ENCODE results near the gene CCDC154.

Gene CCDC154

DNA sequence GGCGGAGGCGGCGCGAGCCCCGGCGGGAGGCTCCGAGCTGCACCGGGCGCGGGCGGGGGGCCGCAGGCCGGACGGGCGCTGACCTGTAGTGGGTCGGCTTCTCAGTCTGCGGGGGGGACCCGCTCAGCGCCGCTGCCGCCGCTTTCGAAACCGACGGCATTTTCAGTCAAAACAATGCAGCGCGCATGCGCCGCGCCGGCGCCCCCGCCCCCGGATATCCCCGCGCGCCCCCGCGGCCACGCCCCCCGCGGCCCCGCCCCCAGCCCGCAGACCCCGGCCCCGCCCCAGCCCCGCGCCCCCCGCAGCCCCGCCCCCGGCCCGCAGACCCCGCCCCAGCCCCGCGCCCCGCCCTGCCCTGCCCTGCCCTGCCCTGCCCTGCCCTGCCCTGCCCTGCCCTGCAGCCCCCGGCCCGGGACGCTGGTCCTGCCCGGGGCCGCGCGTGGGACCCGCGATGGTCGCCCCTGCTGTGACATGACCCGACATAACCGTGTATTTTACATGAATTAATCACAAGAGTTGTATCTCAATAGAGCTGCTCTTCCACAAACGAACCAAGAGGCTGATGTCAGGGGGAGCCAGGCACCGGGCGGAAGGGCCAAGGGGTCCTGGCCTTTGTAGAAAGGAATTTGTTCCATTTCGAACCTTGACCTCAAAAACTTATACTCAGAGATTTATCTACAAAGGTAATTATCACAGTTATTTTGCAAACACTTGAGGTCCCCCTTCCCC is 29.7 kb downstream of the CCDC154 start, which contains the start of gene UNKL:
UNKL (minus strand) TSS at position 173 of the 729 bp plus-strand sequence; CDS start at position 160, 13 bp downstream.
- peak; percentile 77 for DNase-seq

DNA sequence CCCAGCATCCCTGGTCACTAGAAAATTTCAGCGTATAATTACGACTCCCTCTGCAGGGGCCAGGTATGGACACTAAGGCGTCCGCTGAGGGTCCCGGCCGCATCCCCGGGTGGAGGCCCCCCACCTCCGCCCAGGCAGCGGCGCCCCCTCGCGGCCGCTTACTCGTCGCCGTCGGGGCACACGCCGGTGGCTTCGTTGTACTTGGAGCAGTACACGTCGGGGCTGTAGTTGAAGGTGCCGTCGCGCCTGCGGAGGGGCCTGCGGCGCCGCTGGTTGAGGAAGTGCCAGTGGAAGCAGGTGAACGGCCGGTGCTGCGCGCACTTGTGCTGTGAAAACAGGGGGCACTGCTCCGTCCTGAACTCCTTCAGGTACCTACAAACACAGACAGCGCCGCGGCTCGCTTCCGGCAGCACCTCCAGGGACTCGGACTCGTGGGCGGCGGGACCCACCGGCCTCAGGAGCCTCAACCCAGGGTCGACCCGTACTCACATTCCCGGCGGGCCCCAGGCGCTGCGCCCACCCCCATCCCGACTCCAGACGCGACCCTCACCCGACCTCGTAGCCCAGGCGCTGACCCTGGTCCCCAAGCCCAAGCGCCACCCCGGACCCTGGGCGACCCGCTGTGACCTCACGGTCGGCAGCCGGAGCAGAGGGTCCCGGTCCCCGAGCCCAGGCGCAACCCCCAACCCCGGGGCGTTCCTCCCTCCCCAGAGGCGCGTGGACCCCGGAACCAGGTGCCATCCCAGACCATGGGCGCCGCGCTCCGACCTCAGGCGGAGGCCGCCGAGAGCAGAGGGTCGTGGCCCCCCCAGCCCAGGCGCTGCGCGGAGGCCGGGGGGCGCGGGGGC is 30.4 kb downstream of the CCDC154 start:
- peak; percentile 80 for DNase-seq

DNA sequence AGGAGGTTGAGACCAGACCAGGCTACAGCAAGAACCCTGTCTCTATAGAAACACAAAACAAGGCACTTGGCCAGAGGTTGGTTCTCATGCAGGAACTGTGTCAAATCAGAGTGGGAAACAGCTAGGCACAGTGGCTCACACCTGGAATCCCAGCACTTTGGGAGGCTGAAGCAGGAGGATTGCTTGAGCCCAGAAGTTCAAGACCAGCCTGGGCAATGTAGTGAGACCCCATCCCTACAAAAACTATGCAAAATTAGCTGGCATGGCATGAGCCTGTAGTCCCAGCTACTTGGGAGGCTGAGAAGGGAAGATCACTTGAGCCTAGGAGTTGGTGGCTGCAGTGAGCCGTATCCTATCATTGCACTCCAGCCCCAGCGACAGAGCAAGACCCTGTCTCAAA is 31.5 kb downstream of the CCDC154 start:
- no peak for DNase-seq

DNA sequence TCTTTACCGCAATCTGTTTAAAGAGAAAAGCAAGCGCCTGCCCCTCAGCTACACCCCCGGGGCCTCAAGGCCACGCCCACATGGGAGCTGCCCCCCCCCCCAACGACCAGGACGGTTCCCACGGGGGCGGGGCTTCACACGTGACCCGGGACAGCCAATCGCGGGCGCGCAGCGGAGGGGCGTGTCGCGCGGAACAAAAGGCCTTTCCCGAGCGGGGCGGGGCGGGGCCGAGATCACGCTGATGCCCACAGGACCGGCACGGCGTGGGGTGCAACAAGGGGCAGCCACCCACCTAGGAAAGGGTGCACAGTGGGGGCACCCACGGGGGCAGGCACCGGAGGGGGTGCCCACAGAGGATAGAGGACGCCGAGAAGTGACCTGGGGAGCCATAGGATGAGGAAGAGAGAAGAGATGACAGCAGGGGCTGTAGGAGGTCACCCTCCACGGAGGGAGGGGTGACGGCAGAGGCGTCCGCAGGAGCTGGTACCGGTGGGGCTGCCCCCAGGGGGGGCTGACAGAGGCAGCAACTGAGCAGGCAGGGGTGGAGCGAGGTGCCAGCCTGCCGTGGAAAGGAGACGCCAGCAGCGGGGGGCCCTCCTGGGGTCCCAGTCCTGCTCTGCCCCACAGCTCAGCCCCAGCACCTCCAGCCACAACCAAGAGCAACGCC is 36.1 kb downstream of the CCDC154 start:
- peak; percentile 95 for DNase-seq

DNA sequence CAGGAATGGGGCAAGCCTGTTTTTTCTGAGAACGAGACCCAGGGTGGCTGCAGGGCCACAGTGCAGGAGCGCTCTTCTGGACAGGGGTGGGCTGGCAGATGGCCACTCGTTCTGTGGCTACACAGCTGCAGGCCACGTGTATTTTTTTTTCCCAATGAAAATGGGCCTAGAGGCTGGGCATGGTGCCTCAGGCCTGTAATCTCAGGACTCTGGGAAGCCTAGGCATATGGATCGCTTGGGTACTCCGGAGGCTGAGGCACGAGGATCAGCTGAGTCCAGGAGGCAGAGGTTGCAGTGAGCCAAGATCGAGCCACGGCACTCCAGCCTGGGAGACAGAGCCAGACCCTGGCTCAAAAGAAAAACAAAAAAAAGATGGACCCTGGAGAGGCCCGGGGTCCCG is 36.6 kb downstream of the CCDC154 start:
- no peak for DNase-seq

DNA sequence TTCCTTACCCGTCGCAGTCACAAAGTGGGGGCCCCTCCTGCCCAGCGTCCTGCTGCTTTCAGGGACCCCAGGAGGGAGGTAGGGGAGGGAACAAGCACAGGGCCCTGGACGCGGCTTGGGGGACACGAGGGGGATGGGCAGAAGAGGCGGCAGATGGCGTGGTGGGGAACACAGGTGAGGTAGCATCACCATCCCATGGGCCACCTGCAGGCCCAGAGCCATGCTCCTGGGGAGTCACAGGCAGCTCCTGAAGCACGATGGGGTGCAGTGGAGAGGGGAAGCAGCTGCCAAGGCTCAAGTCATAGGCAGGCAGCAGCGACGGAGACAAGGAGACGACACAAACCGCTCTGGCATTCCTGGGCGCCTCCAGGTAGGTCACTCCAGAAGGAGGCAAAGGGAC is 40.6 kb downstream of the CCDC154 start:
- no peak for DNase-seq

DNA sequence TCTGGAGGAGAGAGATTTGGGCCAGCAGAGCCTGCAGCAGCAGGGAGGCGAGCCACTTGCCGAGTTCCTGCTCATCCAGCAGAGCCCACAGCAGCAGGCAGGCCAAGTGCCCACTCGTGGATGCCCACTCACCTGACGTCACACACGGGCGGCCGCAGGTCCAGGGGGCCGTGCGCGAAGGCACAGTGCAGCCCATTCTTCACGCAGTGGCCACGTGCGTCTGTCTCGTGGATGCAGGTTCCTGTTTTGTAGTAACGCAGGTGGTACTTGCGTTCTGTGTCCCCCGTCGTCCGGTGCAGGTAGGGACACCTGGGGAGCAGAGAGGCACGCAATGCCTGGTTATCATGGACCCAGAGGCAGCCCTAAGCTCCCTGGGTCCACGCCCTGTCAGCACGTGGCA is 41.3 kb downstream of the CCDC154 start:
- no peak for DNase-seq

DNA sequence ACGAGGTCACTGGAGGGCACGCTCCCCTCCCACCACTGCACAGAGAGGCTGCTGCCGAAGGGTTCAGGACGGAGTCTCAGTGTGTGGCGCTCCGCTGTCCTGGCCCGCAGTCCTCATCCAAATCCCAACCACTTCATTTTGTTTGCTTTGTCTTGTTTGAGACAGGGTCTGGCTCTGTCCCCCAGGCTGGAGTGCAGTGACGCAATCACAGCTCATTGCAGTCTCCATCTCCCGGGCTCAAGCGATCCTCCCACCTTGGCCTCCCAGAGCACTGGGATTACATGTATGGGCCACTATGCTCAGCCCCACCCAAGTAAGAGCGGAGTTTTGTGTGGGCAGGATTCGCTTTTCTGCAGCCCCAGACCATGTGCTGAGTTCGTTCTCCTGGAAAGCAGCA is 42.6 kb downstream of the CCDC154 start:
- no peak for DNase-seq

DNA sequence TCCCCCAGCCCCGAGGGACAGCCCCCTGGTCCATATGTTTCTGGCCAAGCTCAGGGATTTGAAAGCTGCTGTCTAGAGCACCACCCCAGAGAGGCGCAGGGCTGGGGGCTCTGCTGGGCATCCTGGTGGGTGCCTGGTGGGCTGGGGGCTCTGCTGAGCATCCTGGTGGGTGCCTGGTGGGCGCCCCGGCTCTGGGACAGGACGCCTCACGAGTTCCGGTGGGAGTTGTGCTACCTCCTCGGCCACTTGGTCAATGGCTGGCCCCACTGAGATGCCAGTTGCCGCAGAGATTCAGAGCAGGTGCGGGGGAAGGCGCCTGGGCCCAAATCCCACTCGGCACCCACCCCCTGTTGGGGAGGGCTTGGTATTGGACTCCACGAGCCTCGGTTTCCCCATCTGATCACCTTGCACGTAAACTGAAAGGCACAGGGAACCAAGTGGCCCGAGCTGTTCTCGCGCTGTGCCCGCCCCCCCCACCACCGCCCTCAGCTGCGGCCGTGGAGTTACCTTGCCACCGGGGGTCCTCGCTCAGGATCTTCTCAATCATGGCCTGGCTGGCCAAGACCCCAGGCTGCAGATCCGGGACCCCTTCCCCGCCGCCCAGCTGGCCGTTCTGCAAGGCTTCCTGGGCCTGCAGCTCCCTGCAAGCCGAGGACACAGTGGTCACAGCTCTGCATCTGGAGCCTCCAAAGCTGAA is 43.1 kb downstream of the CCDC154 start:
- DNase-seq: no peak

DNA sequence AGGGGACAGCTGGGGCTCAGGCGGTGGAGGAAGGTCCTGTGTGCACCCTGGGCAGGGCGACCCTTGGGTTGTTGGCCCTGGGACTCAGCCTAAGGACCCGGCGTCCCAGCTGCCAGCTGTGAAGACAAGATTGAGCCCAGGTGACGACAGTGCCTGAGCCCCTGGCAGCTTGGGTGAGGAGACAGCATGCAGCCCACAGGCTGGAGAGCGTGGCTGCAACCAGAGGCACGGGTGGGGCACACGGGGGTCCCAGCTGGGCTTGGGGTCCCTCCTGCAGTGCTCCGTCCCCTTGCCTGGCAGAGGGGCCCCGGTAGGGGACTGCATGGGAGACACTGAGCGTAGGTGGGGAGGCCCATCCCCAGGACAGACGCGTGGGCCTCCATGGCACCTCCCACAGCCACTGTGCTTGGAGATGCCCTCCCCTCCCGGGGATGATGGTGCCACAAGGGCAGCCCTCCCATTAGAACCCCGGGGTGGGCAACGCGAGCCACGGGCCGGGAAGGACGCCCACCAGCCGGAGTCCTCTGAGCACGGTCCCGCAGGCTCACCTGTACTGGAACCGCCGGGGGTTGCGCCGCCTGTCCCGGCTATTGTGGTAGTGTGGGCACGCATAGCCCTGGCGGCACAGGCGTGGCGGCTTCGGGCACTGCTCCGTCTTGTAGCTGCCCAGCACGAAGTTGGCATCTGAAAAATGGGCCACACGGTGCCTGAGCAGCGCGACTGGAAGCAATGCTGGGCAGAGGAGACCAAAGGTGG is 45.4 kb downstream of the CCDC154 start:
- DNase-seq: no peak

DNA sequence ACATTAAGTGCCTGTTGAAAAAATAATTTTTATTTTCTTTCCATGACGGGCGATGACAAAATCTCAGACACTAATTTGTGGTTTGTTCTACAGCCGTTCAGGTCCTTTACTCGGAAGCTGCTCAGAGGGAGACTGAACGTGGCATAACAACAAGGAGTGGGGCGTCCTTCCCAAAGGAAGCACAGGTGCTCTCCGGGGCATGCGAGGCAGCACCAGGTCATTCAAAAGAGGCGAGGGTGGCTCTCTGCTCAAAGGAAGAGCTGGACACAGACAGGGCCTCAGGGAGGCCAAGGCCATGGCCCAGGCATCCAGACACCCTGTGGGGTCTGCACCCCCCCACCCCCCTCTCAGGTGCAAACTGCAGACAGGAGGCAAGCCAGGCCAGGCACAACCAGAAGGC is 46.0 kb downstream of the CCDC154 start:
- no peak for DNase-seq

DNA sequence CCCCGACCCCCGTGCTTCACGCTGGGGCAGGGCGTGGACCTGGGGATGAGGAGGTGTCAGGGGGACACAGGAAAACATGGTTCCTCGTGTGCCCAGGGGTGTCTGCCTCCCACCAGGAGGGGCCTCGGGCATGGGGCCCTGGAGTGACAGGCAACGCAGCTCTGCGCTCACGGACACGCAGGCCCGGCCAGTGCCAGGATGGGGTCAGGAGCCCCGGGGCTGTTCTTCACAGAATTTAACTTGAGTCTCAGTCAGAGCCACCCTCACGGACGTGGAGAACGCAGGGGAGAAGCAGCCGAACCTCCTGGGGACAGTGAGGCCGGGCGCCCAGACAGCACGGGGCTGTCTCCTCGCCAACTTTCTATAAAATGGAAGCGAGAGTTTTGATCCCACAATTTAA is 46.6 kb downstream of the CCDC154 start:
- DNase-seq: no peak

DNA sequence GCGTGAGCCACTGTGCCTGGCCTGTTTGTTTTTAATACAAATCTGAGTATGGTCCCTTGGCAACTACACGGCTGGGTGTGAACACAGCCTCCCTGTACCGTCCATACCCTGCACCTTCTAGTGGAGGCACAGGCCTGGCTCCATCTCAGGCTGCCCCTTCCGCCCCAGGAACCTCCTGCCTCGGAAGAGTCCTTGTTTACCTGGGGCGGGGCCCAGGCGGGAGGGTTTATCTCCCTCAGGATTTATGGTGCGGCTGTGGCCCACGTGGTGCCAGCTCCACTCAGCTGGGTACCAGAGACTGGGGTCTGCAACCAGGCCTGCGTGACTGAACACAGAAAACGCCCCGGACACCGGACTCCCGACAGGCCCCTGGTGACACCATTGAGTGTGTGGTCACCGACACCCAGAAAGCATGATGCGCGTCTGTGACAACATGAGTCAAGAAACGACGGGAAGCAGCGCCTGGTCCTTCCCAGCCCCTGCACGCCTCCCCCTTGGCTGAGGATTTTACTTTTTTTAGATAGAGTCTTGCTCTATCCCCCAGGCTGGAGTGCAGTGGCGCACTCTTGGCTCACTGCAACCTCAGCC is 48.8 kb downstream of the CCDC154 start:
- DNase-seq: peak; percentile 19

DNA sequence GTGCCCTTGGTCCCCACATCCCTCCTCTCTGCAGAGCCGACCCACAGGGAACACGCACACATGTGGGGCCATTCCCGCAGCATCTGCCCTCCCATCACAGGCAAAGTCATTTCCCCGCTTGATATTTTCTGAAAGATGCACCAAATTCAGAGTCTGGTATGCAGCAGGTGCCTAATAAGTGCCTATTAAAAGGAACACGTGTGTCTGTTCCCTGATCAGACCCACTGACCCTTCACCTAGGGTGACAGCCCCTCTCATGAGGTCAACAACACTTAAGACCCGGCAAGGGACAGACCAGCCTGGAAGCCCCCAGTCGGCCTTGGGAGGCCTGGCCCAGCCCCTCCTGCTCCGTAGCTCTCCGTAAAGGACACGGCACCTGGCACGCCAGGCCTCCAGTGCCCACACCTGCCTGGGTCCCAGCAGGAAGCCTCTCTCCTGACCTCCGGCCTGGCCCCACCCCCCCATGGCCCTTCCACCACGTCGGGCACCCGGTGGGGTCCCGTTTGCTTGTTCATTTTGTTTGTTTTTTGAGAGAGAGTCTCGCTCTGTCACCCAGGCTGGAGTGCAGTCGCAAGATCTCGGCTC is 49.9 kb downstream of the CCDC154 start:
- DNase-seq: no peak

DNA sequence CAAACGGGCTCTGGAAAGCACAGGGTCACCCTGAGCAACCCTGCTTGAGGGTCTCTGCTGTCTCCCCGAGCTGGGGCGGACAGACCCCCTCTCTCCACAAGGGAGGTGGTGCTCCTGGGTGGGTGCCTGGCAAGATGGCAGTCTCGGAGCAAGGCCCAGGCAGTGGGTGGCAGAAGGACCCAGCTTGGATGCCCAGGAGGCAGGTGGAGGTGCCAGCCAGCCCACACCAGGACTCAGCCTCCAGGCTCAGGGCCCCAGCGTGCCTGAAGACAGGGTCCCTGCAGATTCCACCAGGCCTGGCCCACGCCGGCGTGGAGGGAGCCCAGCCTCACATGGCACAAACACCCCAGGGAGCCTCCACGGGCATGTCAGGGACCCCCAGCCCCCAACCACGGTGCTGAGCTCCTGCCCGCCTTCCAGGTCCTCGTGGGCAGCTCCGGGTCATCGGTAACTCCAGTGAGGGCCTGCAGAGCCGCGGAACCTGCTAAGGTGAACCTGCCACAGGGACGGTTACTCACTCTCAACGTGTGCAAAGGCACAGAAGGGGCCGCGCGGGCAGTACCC is 50.7 kb downstream of the CCDC154 start:
- DNase-seq: no peak

DNA sequence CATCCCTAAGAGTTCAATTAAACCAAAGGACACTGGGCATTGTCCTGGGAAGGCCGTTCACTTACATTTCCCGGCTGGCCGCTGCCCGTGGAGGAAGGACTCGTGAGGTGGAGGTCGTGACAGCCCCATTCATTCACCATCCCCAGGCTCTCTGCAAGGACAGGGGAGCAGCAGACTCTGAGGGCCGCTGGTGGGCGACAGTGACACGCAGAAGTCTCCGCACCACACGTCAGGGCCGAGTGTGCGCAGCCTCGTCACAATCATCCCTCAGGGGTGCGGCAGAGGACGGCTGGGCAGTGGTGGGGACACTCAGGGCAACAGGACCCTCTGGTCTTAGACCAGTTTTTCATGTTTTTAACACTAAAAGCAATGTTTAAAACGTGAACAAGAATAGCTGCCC is 51.5 kb downstream of the CCDC154 start:
- no peak for DNase-seq

DNA sequence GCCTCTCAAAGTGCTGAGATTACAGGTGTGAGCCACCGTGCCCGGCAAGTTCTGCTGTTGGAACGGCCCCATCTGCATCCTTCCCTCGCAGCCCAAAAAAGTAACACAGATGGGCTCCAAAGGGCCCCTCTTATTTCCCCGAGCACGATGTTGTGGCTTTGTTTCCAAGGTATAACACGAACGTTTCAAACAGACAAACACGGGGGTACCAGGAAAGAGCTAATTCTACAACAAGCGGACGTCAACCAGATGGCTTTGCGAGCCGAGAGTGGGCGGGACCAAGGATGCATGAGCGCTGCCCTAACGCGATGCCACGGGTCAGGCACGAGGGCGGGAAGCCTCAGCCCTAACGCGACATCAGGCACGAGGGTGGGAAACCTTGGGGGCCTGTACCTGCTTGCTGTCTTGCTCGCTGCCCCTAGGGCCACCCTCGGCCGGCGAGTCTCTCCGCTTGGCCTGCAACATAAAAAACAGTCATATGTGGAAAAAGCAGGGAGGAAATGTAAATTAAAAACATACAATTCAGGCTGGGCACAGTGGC is 54.0 kb downstream of the CCDC154 start:
- DNase-seq: no peak

DNA sequence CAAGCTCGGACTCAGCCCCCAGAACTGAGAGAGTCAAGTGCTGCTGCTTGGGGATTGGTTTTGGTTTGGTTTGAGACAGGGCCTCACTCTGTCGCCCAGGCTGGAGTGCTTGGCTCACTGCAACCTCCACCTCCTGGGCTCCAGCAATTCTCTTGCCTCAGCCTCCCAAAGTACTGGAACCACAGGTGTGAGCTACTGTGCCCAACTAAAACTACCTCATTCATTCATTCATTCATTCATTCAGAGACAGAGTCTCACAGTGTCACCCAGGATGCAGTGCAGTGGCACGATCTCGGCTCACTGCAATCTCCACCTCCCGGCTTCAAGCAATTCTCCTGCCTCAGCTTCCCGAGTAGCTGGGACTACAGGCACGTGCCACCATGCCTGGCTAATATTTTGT is 54.6 kb downstream of the CCDC154 start:
- DNase-seq: no peak

DNA sequence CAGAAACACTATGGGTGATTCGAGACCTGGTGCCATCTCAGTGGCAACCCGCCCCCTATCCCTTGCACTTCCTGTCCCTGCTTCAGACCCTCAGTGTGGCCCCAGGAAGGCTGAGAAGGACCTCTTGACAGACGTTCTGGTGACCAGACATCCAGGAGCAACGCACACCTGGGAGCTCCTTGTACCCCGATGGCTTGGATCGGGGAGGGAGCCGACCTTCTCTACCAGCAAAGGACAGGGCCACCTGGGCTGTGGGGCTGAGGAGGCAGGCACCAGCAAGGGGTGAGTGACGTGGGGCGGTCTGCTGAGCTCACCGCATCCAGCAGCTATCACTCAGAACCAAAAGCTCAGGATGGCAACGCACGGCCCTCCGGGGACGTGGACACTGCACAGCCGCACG is 57.0 kb downstream of the CCDC154 start:
- DNase-seq: no peak

DNA sequence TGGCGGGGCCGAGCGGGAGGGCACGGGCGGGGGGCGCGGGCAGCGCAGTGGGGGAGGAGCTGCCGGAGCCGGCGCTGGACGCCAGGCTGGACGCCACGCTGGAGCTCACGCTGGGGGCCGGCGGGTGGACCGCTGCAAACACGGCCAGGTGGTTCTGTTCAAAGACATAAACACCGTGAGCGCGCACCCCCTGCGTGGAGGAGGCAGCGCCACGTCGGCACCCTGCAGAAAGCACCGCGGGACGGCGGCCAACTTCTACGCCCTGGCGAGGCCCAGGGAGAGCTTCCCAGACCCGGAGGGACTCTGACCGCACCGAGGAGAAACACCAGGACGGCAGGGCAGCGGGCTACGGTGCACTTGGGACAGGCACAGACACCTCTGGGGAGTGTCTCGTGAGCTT is 59.1 kb downstream of the CCDC154 start:
- peak; percentile 83 for DNase-seq
